ENCODE results near the gene TBC1D16.

Gene TBC1D16

GRCh38 chr17:79918581-79919163, 117.0 kb downstream of the TBC1D16 start:
- TF ChIP-seq, protein P1, sequence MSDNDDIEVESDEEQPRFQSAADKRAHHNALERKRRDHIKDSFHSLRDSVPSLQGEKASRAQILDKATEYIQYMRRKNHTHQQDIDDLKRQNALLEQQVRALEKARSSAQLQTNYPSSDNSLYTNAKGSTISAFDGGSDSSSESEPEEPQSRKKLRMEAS (IDR thresholded peaks at IDR 0.05; ENCODE audit: low read depth, low read length), result no peak
- TF ChIP-seq CTCF (IDR thresholded peaks at IDR 0.05; ENCODE audit: low read depth, low read length) (no peak), POLR2A (IDR thresholded peaks at IDR 0.05; ENCODE audit: extremely low read depth, insufficient read length) (no peak), MYC (IDR thresholded peaks at IDR 0.05; ENCODE audit: low read depth, low read length) (no peak)
- DNase-seq (ENCODE audit: low read depth), result no peak
- no peak overlapping the region for H3K4me3 ChIP-seq (ENCODE audit: low read depth, low read length)

DNA sequence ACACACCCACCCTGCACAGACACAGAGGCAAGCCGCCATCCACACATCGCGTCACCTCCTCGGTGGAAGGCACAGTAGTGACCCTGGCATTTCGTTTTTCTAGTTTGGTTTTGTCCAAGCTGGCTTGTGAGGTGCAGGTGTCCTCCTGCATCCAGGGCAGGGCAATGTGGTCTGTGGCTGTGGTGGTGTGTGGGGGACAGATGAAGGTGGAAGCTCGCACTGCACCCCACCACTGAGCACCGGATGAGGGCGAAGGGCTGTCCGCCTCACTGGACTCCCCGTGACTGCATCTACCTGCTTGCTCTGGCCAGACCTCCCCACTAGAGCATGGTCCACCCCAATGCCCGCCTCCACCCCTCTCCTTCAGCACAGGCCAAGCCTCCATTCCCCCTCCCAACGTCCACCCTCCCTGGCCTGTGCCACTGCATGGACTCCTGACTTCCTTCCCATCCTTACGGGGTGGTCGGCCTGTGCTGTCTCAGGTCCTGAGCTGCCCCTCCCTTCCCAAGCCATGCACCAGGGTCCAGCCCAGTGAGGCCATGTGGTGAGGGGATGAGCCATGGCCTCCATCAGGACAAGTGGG, 117.7 kb downstream of the TBC1D16 start:
- no peak overlapping the region for H3K4me3 ChIP-seq (ENCODE audit: low read depth, low read length)
- no peak for DNase-seq (ENCODE audit: low read depth)
- TF ChIP-seq CTCF (IDR thresholded peaks at IDR 0.05; ENCODE audit: low read depth, low read length) (no peak), MYC (IDR thresholded peaks at IDR 0.05; ENCODE audit: low read depth, low read length) (no peak), POLR2A (IDR thresholded peaks at IDR 0.05; ENCODE audit: extremely low read depth, insufficient read length) (no peak)
- TF ChIP-seq, protein P1 (IDR thresholded peaks at IDR 0.05; ENCODE audit: low read depth, low read length), result no peak

GRCh38 chr17:79916991-79917901, 118.4 kb downstream of the TBC1D16 start:
- no peak for TF ChIP-seq MYC (IDR thresholded peaks at IDR 0.05; ENCODE audit: low read depth, low read length)
- TF ChIP-seq, protein P1 (IDR thresholded peaks at IDR 0.05; ENCODE audit: low read depth, low read length), result no peak
- no peak for TF ChIP-seq CTCF (IDR thresholded peaks at IDR 0.05; ENCODE audit: low read depth, low read length)
- no peak for TF ChIP-seq POLR2A (IDR thresholded peaks at IDR 0.05; ENCODE audit: extremely low read depth, insufficient read length)
- no peak for DNase-seq (ENCODE audit: low read depth)
- no peak overlapping the region for H3K4me3 ChIP-seq (ENCODE audit: low read depth, low read length)

DNA sequence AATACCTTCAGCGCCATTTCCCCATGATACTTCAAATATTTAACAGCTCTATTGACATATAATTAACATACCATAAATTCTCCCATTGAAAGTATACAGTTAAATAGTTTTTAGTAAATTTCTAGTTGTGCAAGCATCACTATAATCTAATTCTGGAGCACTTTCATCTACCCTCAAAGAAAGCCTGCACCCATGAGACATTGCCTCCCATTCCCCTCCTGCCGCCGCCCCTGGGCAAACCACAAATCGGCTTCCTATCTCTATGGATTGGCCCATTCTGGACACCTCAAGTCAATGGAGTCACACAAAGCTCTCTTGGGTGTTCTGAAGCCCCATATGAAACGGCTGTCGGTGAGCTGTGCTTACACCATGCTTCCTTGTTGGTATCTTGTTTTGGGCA, 119.2 kb downstream of the TBC1D16 start:
- TF ChIP-seq POLR2A (IDR thresholded peaks at IDR 0.05; ENCODE audit: extremely low read depth, insufficient read length), result no peak
- no peak for TF ChIP-seq MYC (IDR thresholded peaks at IDR 0.05; ENCODE audit: low read depth, low read length)
- no peak for TF ChIP-seq CTCF (IDR thresholded peaks at IDR 0.05; ENCODE audit: low read depth, low read length)
- TF ChIP-seq, protein P1 (IDR thresholded peaks at IDR 0.05; ENCODE audit: low read depth, low read length), result no peak
- DNase-seq (ENCODE audit: low read depth), result no peak
- H3K4me3 ChIP-seq (ENCODE audit: low read depth, low read length), result no peak overlapping the region

- no peak overlapping the region for H3K4me3 ChIP-seq (ENCODE audit: low read depth, low read length)
- peak; percentile 52 for DNase-seq (ENCODE audit: low read depth)
- TF ChIP-seq CTCF (IDR thresholded peaks at IDR 0.05; ENCODE audit: low read depth, low read length) (peak; percentile 8), POLR2A (IDR thresholded peaks at IDR 0.05; ENCODE audit: extremely low read depth, insufficient read length) (no peak), MYC (IDR thresholded peaks at IDR 0.05; ENCODE audit: low read depth, low read length) (peak; percentile 32; the same call in 1 of the 2 replicates)
- TF ChIP-seq, protein P1 (IDR thresholded peaks at IDR 0.05; ENCODE audit: low read depth, low read length), result peak; percentile 81
Measured at GRCh38 chr17:79915850-79916430, 119.7 kb downstream of the TBC1D16 start.
